Fibroblast of villous mesenchyme (primary cell): ENCODE data around the gene NRXN3. TPM values are rescaled to one million over a fixed set of nuclear protein-coding genes. Genes with fewer than 3 reads are reported as not detected.

ENCODE experiments used
- DNase-seq: peaks from one replicate; pipeline ENCODE4 v3.0.0-alpha.2; 2010; ENCODE audit warnings: low read depth
- H3K4me3 ChIP-seq: 2 replicates; pipeline ENCODE4 v1.5.1; 2011; ENCODE audit warnings: low read depth, mild to moderate bottlenecking, low read length
- total RNA-seq: library from RNA; depleted of rRNA; stranded (reverse); fragments of >200 nt; gene quantifications from 2 replicates; pipeline ENCODE4 v1.2.3, GENCODE V29; 2012
- TF ChIP-seq, protein P1 (sequence below): IDR thresholded peaks from 2 replicates; pipeline ENCODE4 v1.5.1; 2012; ENCODE audit warnings: low read depth, mild to moderate bottlenecking, low read length; ENCODE audit not compliant: insufficient read depth

NRXN3 gene
- total RNA-seq, 1 donor: 7.3 TPM

DNA sequence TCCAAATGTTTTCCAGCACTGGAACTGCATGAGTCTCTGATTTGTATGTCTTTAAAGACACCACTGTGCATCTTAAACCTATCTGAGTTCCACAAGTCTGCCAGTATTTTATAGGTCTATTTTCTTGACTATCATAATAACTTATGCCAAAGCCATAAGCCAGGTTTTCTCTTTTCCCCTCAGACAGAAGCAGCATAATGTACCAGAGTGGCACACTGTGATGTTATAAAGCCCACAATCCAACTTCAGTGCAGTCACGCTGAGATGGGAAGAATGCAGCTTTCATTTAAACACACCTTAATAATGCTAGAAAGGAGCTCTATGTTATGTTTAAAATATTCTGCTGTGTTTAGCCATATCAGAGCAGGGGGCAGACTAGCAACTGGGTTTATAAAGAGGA is 1117.8 kb downstream of the NRXN3 start:
- DNase-seq: no peak
- TF ChIP-seq, protein P1, sequence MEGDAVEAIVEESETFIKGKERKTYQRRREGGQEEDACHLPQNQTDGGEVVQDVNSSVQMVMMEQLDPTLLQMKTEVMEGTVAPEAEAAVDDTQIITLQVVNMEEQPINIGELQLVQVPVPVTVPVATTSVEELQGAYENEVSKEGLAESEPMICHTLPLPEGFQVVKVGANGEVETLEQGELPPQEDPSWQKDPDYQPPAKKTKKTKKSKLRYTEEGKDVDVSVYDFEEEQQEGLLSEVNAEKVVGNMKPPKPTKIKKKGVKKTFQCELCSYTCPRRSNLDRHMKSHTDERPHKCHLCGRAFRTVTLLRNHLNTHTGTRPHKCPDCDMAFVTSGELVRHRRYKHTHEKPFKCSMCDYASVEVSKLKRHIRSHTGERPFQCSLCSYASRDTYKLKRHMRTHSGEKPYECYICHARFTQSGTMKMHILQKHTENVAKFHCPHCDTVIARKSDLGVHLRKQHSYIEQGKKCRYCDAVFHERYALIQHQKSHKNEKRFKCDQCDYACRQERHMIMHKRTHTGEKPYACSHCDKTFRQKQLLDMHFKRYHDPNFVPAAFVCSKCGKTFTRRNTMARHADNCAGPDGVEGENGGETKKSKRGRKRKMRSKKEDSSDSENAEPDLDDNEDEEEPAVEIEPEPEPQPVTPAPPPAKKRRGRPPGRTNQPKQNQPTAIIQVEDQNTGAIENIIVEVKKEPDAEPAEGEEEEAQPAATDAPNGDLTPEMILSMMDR: no peak
- H3K4me3 ChIP-seq: no peak overlapping the region

DNA sequence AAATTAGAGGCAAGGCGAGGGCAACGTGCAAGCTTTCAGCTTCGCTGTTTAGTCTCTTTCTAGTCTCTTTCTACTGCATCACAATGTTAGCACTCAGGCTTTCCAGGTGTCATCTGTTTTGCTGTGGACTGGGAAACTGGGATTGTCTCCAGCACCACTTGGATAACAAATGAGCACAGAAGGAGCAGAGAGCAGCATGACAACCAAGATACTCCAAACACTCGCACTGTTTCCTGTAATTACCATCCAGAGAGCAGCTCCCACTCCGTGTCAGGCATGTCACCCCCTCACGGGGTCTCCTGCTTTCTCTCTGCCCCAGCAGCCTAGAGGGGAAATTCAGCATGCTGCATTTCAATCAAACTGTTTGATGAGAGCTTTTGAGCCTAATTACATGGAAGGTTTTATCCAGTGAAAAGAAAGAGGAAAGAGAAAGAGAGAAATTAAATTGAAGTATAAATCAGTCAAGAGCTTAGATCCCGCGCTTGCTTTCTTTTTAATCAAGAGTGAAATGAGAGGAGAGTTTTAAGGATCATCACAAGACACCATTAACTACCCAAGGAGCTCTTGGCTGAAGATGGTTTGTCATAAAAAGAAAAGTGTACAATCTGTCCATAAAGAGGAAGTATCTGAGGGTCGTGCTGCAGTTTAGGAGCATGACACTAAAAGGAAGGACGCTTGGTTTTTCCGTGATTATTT is 1123.5 kb downstream of the NRXN3 start:
- TF ChIP-seq, protein P1: no peak
- peak; percentile 6 for DNase-seq

DNA sequence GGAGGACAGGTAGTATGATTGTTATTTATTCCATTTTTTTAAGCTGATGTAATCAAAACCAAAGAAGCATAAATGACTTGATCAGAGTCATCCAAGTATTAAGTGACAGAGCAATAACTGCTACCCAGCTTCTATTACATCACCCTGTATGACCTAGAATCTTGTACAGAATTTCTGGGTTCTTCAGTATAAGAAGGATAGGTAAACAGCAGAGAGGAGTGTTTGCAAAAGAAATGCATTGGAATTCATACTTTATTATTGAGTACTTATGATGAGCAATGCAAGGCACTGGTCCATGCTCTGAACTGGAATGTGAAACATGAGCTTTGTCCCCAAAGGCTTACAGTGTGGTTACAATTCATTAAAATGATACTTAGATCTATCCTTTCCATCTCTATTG is 1124.3 kb downstream of the NRXN3 start:
- peak; percentile 8 for DNase-seq
- H3K4me3 ChIP-seq: no peak overlapping the region
- TF ChIP-seq, protein P1: no peak

More for the DNA sequence above, 1123.5 kb downstream of the NRXN3 start:
- H3K4me3 ChIP-seq: peak overlapping the region; percentile 25

DNA sequence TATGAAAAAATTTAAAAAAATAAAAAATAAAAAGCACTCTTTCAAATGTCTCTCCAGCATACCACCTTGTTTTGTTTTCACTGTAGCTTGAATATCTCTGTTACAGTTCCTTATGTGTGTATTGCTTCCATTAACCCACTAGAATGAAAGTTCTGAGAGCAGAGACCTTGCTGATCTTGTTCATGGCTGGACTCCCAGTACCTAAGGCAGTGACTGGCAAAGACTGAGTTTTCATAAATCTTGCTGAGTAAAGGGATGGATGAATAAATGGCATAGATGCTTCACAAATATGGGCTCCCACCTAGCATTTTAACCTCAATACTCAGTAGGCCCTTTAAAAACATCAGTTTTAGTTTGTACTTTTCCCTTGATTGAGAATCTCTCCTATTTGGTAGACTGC is 1125.2 kb downstream of the NRXN3 start:
- TF ChIP-seq, protein P1: no peak
- no peak overlapping the region for H3K4me3 ChIP-seq
- no peak for DNase-seq

DNA sequence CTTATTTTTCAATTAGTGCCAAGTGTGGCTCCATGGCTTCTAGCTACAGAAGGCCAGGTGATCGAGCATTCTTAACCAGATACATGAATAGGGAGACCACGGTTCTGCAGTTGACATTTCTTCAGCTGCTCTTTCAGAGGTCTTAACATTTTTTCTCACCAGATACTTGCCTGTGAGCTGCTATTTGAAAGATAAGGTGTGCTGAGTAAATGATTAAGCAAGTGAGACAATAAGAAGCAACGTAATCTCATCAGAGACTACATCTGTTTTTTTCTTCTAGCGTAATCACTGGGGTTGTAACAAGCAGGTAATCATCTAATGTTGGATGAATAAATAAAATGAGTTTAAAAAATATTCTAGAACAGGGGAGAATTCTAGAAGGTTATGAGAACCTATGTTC is 1128.2 kb downstream of the NRXN3 start:
- TF ChIP-seq, protein P1: no peak
- no peak for DNase-seq
- H3K4me3 ChIP-seq: no peak overlapping the region

DNA sequence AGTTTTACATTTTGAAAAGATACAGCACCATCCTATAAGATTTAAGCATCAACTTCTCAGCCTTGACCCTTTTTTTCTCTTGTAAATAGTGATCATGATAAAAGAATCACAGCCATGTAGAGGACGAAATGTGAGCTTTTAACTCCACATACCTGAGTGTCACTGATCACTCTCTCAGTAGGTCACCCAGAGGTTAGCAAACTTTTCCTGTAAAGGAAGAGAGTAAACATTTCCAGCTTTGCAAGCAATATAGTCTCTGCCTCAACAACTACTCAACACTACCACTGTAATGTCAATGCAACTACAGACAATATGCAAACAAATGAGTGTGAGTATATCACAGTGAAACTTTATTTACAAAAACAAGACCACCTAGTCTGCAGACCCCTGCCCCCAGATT is 1129.0 kb downstream of the NRXN3 start:
- TF ChIP-seq, protein P1: no peak
- no peak for DNase-seq
- no peak overlapping the region for H3K4me3 ChIP-seq

DNA sequence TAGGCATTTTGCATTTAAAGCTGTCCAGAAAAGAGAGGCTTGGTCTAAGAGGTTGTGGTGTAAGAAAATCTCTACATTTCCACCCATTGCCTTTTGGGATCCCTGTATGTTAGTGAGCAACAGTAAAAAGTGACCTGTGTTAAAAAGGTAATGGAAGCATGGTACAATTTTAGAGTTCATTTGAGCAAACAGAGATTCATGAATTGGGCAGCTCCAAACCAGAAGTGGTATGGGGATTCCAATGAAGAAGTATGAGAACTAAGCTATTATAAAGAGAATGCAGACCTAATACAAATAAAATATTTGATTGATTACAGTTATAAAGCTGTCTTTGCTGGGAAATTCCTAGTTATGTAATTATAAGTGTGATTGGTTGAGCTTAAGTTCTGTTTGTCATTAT is 1134.1 kb downstream of the NRXN3 start:
- no peak for DNase-seq
- TF ChIP-seq, protein P1: no peak
- H3K4me3 ChIP-seq: no peak overlapping the region
